Common myeloid progenitor, CD34-positive (primary cell): ENCODE measurements around the gene TKT.
A peak's percentile ranks its signal among the peaks of the same experiment; 100 is the strongest.

ENCODE experiments used
- CTCF ChIA-PET: fragments of 350-600 bp; sonication (Branson Sonifier 250); formaldehyde crosslinking; loops from one replicate; lab custom pipeline; 2021; ENCODE audit warnings: antibody characterized with exemption; lab: Charles Lee
- POLR2A ChIA-PET: fragments of 350-600 bp; sonication (Branson Sonifier 250); formaldehyde crosslinking; loops from one replicate; lab custom pipeline; 2021; ENCODE audit warnings: antibody characterized with exemption; lab: Charles Lee
- DNase-seq, 3 donors: peaks; one replicate each; pipeline versions ENCODE4 v3.0.0 to v3.0.0-alpha.2; 2013
- H3K27ac ChIP-seq, 2 experiments: 1 replicate in 1 of 2; 2 replicates in 1 of 2; pipeline ENCODE4 v1.7.0; 2013; ENCODE audit warnings: inconsistent platforms in 2 of 2, low read length in 2 of 2, mild to moderate bottlenecking in 2 of 2, low read depth in 1 of 2, moderate library complexity in 1 of 2; ENCODE audit not compliant: severe bottlenecking in 2 of 2, insufficient read depth in 1 of 2, poor library complexity in 1 of 2
- H3K27me3 ChIP-seq, 5 experiments: replicated peaks in 2 of 5; 1 replicate in 3 of 5; 2 replicates in 2 of 5; pipeline versions ENCODE4 v1.6.1 to v1.7.0; 2013; ENCODE audit warnings: low read length in 4 of 5, mild to moderate bottlenecking in 2 of 5, moderate library complexity in 2 of 5, inconsistent platforms in 1 of 5; ENCODE audit not compliant: insufficient read depth in 5 of 5, control insufficient read depth in 4 of 5
- H3K36me3 ChIP-seq, 4 experiments: 1 replicate in 2 of 4; 2 replicates in 2 of 4; pipeline versions ENCODE4 v1.6.1 to v1.7.0; 2013; ENCODE audit warnings: low read length in 3 of 4, control low read depth in 1 of 4, mild to moderate bottlenecking in 1 of 4; ENCODE audit not compliant: control insufficient read depth in 4 of 4, insufficient read depth in 4 of 4
- H3K4me1 ChIP-seq, 4 experiments: 1 replicate in 3 of 4; 2 replicates in 1 of 4; pipeline versions ENCODE4 v1.6.1 to v1.7.1; 2013; ENCODE audit warnings: low read length in 3 of 4, mild to moderate bottlenecking in 3 of 4, control low read depth in 1 of 4, inconsistent platforms in 1 of 4, moderate library complexity in 1 of 4; ENCODE audit not compliant: control insufficient read depth in 4 of 4, insufficient read depth in 4 of 4; ENCODE audit errors: control extremely low read depth in 1 of 4
- H3K4me3 ChIP-seq, 7 experiments: 1 replicate in 4 of 7; 2 replicates in 3 of 7; pipeline versions ENCODE4 v1.5.1 to v1.7.0; 2013; ENCODE audit warnings: mild to moderate bottlenecking in 7 of 7, low read length in 6 of 7, moderate library complexity in 6 of 7, inconsistent platforms in 2 of 7, low read depth in 2 of 7, control low read depth in 1 of 7; ENCODE audit not compliant: insufficient read depth in 4 of 7, control insufficient read depth in 1 of 7; ENCODE audit errors: extremely low read depth in 1 of 7
- H3K9me3 ChIP-seq, 5 experiments: 1 replicate in 4 of 5; 2 replicates in 1 of 5; pipeline versions ENCODE4 v1.6.1 to v1.7.1; 2013; ENCODE audit warnings: low read length in 4 of 5, mild to moderate bottlenecking in 2 of 5, inconsistent platforms in 1 of 5, low read depth in 1 of 5, moderate library complexity in 1 of 5; ENCODE audit not compliant: control insufficient read depth in 4 of 5, insufficient read depth in 2 of 5; ENCODE audit errors: control extremely low read depth in 1 of 5
- WGBS: methylation state at CpG from one replicate; pipeline ENCODE4 v1.1.5; 2013; ENCODE audit not compliant: insufficient coverage; 5-methylcytosine and 5-hydroxymethylcytosine counted together

Gene TKT

GRCh38 chr3:53293867-53294266 is 38.0 kb upstream of the TKT start:
- peaks cover 8 to 58% (median 33%) of the 10 kb centered on the region in 4 experiments for H3K36me3 ChIP-seq

GRCh38 chr3:53288214-53288613 is 32.4 kb upstream of the TKT start:
- no peaks in the 10 kb centered on the region for H3K27me3 ChIP-seq
- peaks cover 10 to 67% (median 45%) of the 10 kb centered on the region in 4 experiments for H3K36me3 ChIP-seq
- H3K4me1 ChIP-seq = peaks cover 0 to 7% (median 0%) of the 10 kb centered on the region in 4 experiments
- no peaks in the 10 kb centered on the region for H3K9me3 ChIP-seq
- WGBS = 100% methylated on average over 3 of the region's 4 CpGs
- H3K27ac ChIP-seq = peak overlapping the region in 1 of 2 experiments; percentile 6
- H3K4me3 ChIP-seq = no peak overlapping the region
- ChIA-PET CTCF (interaction anchor here (0.7 to 5.8 kb wide), 7 partner anchors 11 to 421 kb away, joined by 3 to 24 read pairs (median 3); no protein-coding TSS in a partner anchor), POLR2A (no interaction called here)
- no peak for DNase-seq

More at GRCh38 chr3:53293867-53294266, 38.0 kb upstream of the TKT start:
- Histone ChIP-seq H3K27me3 (no peaks in the 10 kb centered on the region), H3K4me3 (no peak overlapping the region), H3K27ac (no peak overlapping the region), H3K4me1 (no peaks in the 10 kb centered on the region), H3K9me3 (no peaks in the 10 kb centered on the region)
- ChIA-PET CTCF (interaction anchor here (1.6 kb wide), 1 partner anchor 60 kb away, joined by 4 read pairs; no protein-coding TSS in a partner anchor), POLR2A (interaction anchor here (0.5 kb wide), 1 partner anchor 17 kb away, joined by 3 read pairs; no protein-coding TSS in a partner anchor)
- DNase-seq = no peak
- WGBS = 96% methylated on average over 8 of the region's 8 CpGs

GRCh38 chr3:53287131-53287629 is 31.4 kb upstream of the TKT start:
- Histone ChIP-seq H3K9me3 (no peaks in the 10 kb centered on the region), H3K4me1 (peaks cover 0 to 7% (median 0%) of the 10 kb centered on the region in 4 experiments), H3K27me3 (no peaks in the 10 kb centered on the region), H3K4me3 (no peak overlapping the region), H3K36me3 (peaks cover 13 to 65% (median 41%) of the 10 kb centered on the region in 4 experiments), H3K27ac (peak overlapping the region in 1 of 2 experiments; percentile 6)
- peak; percentile 26 to 65 (median 63) for DNase-seq
- POLR2A ChIA-PET = no interaction called here
- 80% methylated on average over 3 of the region's 4 CpGs for WGBS
- CTCF ChIA-PET = interaction anchor here (1.2 to 5.8 kb wide), 7 partner anchors 11 to 68 kb away, joined by 3 to 24 read pairs (median 4); no protein-coding TSS in a partner anchor

- CTCF ChIA-PET = interaction anchor here (1.2 to 5.8 kb wide), 7 partner anchors 11 to 67 kb away, joined by 3 to 24 read pairs (median 4); no protein-coding TSS in a partner anchor
- no peak for DNase-seq
- H3K27ac ChIP-seq = no peak overlapping the region
- no peak overlapping the region for H3K4me3 ChIP-seq
- WGBS = no CpG with 5 or more reads among the region's 1 CpG
- H3K9me3 ChIP-seq = no peaks in the 10 kb centered on the region
- H3K4me1 ChIP-seq = peaks cover 0 to 7% (median 0%) of the 10 kb centered on the region in 4 experiments
- no peaks in the 10 kb centered on the region for H3K27me3 ChIP-seq
- peaks cover 13 to 60% (median 37%) of the 10 kb centered on the region in 4 experiments for H3K36me3 ChIP-seq
- POLR2A ChIA-PET = no interaction called here
These were observed 30.9 kb upstream of the TKT start for GRCh38 chr3:53286727-53287126.

GRCh38 chr3:53282581-53282980 is 26.8 kb upstream of the TKT start:
- no peaks in the 10 kb centered on the region for H3K27me3 ChIP-seq
- no peak overlapping the region for H3K4me3 ChIP-seq
- ChIA-PET POLR2A (no interaction called here), CTCF (no interaction called here)
- no peak overlapping the region for H3K27ac ChIP-seq
- WGBS = 100% methylated on average over 2 of the region's 8 CpGs
- DNase-seq = no peak
- H3K9me3 ChIP-seq = no peaks in the 10 kb centered on the region
- peaks cover 11 to 39% (median 22%) of the 10 kb centered on the region in 4 experiments for H3K36me3 ChIP-seq
- H3K4me1 ChIP-seq = peaks cover 0 to 7% (median 0%) of the 10 kb centered on the region in 4 experiments

- ChIA-PET POLR2A (no interaction called here), CTCF (interaction anchor here (1.0 to 1.2 kb wide), 2 partner anchors 45 to 164 kb away, joined by 3 to 4 read pairs; no protein-coding TSS in a partner anchor)
- Histone ChIP-seq H3K4me1 (peaks cover 0 to 12% (median 9%) of the 10 kb centered on the region in 4 experiments), H3K36me3 (peaks cover 3 to 4% (median 4%) of the 10 kb centered on the region in 4 experiments), H3K27me3 (no peaks in the 10 kb centered on the region), H3K9me3 (no peaks in the 10 kb centered on the region), H3K27ac (no peak overlapping the region), H3K4me3 (no peak overlapping the region)
- DNase-seq = no peak
- WGBS = 97% methylated on average over 4 of the region's 4 CpGs
These were observed 22.8 kb upstream of the TKT start for GRCh38 chr3:53278667-53279066.
